ENCODE measurements around the gene ITLN1. TPM values are rescaled to one million over a fixed set of nuclear protein-coding genes. Genes with fewer than 3 reads are reported as not detected.
"Not testable (repeated sequence)": the region's sequence is repeated elsewhere in the genome, so short reads cannot be mapped to it uniquely, and the experiment has no call there.

Gene ITLN1
- total and polyA plus RNA-seq, 10 donors = 0.52 to 3.6 (median 1.7) TPM

DNA sequence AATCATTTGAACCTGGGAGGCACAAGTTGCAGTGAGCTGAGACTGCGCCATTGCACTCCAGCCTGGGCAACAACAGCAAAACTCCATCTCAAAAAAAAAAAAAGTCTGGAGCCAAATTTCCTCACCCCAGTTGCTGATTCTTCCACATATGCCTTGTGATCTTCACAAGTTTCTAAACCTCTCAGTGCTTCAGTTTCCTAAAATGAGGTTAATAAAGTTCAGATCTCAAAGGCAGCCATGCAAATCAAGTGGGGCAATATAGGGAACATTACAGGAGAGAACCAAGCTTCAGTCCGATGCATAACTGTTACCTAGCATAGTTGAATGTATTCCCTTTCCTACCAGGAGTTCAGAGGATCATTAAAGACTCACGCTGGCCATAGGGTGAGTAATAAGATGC is 4.8 kb downstream of the ITLN1 start:
- TF ChIP-seq POLR2AphosphoS5 (IDR thresholded peaks at IDR 0.05) (no peak), POLR2A (IDR thresholded peaks at IDR 0.05) (no peak)
- TF ChIP-seq, protein P1, sequence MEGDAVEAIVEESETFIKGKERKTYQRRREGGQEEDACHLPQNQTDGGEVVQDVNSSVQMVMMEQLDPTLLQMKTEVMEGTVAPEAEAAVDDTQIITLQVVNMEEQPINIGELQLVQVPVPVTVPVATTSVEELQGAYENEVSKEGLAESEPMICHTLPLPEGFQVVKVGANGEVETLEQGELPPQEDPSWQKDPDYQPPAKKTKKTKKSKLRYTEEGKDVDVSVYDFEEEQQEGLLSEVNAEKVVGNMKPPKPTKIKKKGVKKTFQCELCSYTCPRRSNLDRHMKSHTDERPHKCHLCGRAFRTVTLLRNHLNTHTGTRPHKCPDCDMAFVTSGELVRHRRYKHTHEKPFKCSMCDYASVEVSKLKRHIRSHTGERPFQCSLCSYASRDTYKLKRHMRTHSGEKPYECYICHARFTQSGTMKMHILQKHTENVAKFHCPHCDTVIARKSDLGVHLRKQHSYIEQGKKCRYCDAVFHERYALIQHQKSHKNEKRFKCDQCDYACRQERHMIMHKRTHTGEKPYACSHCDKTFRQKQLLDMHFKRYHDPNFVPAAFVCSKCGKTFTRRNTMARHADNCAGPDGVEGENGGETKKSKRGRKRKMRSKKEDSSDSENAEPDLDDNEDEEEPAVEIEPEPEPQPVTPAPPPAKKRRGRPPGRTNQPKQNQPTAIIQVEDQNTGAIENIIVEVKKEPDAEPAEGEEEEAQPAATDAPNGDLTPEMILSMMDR (IDR thresholded peaks at IDR 0.05 in 8 of 11, conservative IDR thresholded peaks at IDR 0.05 in 3 of 11) = no peak
- Histone ChIP-seq H3K27ac (peak overlapping the region in 3 of 8 donors; percentile 21 to 37 (median 30)), H3K27me3 (replicated peaks in 1 of 7) (no peaks in the 10 kb centered on the region), H3K4me3 (no peak overlapping the region), H3K36me3 (no peaks in the 10 kb centered on the region), H3K4me1 (peaks cover 0 to 46% (median 3%) of the 10 kb centered on the region in 6 donors), H3K9me3 (no peaks in the 10 kb centered on the region)
- 80 to 89% (median 87%) methylated on average over 3 of the region's 3 CpGs for WGBS, 5 donors
- intact Hi-C loops (cut with DNase I; ENCODE audit: low total_unique reads) = no loop called here
- no peak for DNase-seq

DNA sequence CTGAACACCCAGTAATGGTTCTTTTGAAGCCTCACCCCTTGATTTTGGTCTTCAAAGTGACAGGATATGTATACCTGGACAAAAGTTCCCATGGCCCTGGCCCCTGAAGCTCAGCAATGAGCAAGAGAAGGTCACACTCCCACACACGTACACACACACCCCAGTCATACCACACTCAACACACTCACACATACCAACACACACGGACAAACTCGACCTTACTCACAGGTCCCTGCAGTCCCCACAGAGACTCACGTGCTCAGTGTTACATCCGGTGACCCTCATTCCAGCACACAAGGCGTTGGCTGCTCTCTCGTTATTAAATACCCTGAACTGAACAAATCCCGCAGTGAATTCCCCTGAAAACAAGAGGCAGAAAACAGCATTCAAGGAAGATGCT is 5.9 kb downstream of the ITLN1 start:
- Histone ChIP-seq H3K27ac (peak overlapping the region in 2 of 8 donors; percentile 16 to 21), H3K36me3 (no peaks in the 10 kb centered on the region), H3K9me3 (no peaks in the 10 kb centered on the region), H3K4me3 (no peak overlapping the region), H3K27me3 (replicated peaks in 1 of 7) (no peaks in the 10 kb centered on the region), H3K4me1 (peaks cover 0 to 35% (median 3%) of the 10 kb centered on the region in 6 donors)
- no peak for TF ChIP-seq POLR2AphosphoS5 (IDR thresholded peaks at IDR 0.05)
- TF ChIP-seq POLR2A (IDR thresholded peaks at IDR 0.05) = no peak
- TF ChIP-seq, protein P1 (IDR thresholded peaks at IDR 0.05 in 8 of 11, conservative IDR thresholded peaks at IDR 0.05 in 3 of 11) = no peak
- 65 to 80% (median 70%) methylated on average over 8 of the region's 8 CpGs for WGBS, 5 donors
- intact Hi-C loops (cut with DNase I; ENCODE audit: low total_unique reads) = no loop called here
- no peak for DNase-seq

DNA sequence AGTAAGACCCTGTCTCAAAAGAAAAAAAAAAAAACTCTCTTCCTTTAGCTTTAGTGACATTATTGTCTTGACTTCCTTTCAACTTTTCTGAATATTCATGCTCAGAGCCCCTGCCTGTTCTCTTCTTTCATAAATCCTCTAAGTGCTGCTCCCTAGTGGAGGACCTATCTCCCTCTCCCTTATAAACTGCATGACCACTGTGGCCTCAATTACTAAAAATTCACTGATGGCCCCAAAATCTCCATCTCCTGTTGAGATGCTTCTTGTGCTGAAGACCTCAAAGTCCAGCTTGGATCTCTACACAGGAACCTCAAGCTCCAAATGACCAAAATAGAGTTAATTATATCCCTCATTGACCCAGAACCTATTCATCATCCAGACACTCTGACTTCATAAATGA is 7.8 kb downstream of the ITLN1 start:
- Histone ChIP-seq H3K36me3 (no peaks in the 10 kb centered on the region), H3K4me3 (no peak overlapping the region), H3K27ac (no peak overlapping the region), H3K9me3 (no peaks in the 10 kb centered on the region), H3K4me1 (peaks cover 0 to 34% (median 3%) of the 10 kb centered on the region in 6 donors), H3K27me3 (replicated peaks in 1 of 7) (no peaks in the 10 kb centered on the region)
- intact Hi-C loops (cut with DNase I; ENCODE audit: low total_unique reads) = no loop called here
- DNase-seq = no peak
- TF ChIP-seq POLR2AphosphoS5 (IDR thresholded peaks at IDR 0.05) = no peak
- TF ChIP-seq, protein P1 (IDR thresholded peaks at IDR 0.05 in 8 of 11, conservative IDR thresholded peaks at IDR 0.05 in 3 of 11) = peak in 9 of 11 experiments; percentile 13 to 47 (median 34)

DNA sequence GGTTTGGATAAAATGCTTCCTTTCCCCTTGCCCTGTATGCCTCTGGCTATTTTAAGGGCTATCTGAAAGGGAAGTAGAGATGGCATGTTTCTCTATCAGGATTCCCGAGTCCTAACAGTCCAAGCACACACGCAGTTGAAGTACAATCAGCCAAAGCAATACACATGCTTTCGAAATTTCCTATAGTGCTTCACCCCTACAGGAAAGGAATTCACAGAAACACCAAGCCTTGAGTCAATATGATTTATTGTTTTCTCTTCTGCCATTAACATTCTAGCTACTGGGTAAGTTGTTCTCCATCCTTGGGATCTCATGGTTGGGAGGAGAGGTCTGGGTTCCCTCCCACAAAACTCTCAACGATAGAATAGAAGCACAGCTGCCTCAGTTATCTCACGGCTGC is 8.7 kb downstream of the ITLN1 start:
- no peak for TF ChIP-seq POLR2AphosphoS5 (IDR thresholded peaks at IDR 0.05)
- no peak for TF ChIP-seq POLR2A (IDR thresholded peaks at IDR 0.05)
- TF ChIP-seq, protein P1 (IDR thresholded peaks at IDR 0.05 in 8 of 11, conservative IDR thresholded peaks at IDR 0.05 in 3 of 11) = no peak
- no peaks in the 10 kb centered on the region for H3K36me3 ChIP-seq
- peaks cover 0 to 34% (median 3%) of the 10 kb centered on the region in 6 donors for H3K4me1 ChIP-seq
- H3K27me3 ChIP-seq (replicated peaks in 1 of 7) = no peaks in the 10 kb centered on the region
- no peak for DNase-seq
- peak overlapping the region in 2 of 8 donors; percentile 12 to 29 for H3K27ac ChIP-seq
- 56 to 80% (median 61%) methylated on average over 5 of the region's 5 CpGs for WGBS, 5 donors
- no peaks in the 10 kb centered on the region for H3K9me3 ChIP-seq
- H3K4me3 ChIP-seq = no peak overlapping the region
- intact Hi-C loops (cut with DNase I; ENCODE audit: low total_unique reads) = no loop called here

DNA sequence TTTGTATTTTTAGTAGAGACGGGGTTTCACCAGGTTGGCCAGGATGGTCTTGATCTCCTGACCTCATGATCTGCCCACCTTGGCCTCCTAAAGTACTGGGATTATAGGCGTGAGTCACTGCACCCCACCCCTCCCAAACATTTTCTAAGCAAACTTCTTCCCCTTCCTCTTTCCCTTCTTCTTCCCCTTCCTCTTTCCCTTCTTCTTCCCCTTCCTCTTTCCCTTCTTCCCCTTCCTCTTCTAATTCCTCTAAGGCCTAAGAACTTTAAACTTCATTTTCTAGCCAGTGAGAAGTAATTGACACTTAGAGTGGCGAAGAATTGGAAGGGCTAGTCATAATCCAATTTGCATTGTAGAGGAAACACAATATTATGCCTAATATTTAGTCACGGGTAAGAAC is 9.4 kb downstream of the ITLN1 start:
- H3K4me3 ChIP-seq; H3K9me3 ChIP-seq; H3K27me3 ChIP-seq (replicated peaks in 1 of 7); DNase-seq; H3K36me3 ChIP-seq; intact Hi-C loops (cut with DNase I; ENCODE audit: low total_unique reads): not testable (repeated sequence)
- H3K27ac ChIP-seq = peak overlapping the region in 1 of 8 donors; percentile 7
- peaks cover 0 to 34% (median 3%) of the 10 kb centered on the region in 6 donors for H3K4me1 ChIP-seq
- 64 to 78% (median 67%) methylated on average over 4 of the region's 4 CpGs for WGBS, 5 donors
